GM19452 (cell line): Measurements from ENCODE around the gene CELF1.

Experiments used
- ATAC-seq: cut with Tn5 transposase; IDR thresholded peaks from one replicate; pipeline ENCODE4 v1.9.1; 2021; ENCODE audit not compliant: unreplicated experiment

Gene CELF1

DNA sequence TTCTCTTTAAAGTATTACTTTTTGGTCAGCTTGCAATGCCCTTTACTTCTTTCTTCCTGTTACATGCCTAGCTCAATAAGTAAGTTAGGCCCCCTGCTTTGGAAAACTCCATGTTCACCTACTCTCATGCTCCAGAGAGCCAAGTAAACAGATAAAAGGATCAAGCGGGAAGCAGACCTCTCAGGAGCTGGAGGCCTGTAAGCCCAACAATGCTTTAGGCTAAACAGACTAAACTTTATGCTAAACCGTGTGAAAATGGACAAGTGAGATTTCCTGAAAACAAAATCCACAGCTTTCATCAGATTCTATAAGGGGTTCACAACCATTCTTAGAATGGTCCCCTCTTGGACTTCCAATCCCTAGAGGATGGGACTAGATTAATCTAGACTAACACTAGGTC, 40.2 kb downstream of the CELF1 start:
- ATAC-seq = no peak

- ATAC-seq = no peak
Observed at GRCh38 chr11:47511917-47512316, 41.0 kb downstream of the CELF1 start.

DNA sequence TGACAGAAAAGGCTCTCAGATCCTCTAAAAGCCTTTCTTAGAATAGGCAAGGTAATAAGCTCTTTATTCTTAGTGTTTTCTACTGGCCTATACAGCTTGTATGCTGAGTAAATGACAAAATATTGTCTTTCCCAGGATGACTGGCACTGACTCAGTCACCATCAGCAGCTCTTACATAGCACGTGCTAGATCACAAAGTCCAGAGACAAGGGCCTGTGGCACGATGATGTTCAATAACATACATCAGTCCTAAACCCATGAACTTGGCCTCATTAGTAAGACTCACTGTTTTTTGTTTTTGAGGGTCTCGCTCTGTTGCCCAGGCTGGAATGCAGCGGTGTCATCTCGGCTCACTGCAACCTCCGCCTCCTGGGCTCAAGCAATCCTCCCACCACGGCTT, 42.7 kb downstream of the CELF1 start:
- no peak for ATAC-seq

GRCh38 chr11:47509077-47509536, 43.8 kb downstream of the CELF1 start:
- ATAC-seq = no peak

DNA sequence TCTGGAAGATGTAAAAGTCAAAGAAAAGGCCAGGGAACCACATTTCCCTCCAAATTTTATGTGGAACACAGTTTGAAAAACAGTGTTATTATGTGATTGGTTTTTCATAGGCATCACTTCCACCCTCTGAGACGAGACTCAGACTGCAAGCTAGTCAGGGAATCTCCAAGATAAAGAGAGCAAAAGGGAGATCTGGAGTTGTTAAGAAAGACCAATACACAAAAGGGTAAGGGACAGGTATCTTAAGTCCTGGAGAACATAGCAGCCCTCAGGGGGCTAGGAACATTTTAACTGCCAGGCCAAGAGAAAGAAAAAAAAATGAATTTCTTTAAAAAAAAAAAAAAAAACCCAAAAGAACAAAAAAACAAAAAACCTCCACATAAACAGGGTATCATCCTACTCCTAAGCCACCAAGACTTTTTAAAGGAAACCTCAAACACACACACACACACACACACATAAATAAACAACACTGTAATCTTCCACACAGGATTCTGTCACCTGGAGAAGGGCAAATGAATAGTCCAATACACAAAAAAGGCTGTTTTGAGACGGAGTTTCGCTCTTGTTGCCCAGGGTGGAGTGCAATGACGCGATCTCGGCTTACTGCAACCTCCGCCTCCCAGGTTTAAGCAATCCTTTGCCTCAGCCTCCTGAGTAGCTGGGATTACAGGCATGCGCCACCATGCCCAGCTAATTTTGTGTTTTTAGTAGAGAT, 44.5 kb downstream of the CELF1 start:
- ATAC-seq = no peak

DNA sequence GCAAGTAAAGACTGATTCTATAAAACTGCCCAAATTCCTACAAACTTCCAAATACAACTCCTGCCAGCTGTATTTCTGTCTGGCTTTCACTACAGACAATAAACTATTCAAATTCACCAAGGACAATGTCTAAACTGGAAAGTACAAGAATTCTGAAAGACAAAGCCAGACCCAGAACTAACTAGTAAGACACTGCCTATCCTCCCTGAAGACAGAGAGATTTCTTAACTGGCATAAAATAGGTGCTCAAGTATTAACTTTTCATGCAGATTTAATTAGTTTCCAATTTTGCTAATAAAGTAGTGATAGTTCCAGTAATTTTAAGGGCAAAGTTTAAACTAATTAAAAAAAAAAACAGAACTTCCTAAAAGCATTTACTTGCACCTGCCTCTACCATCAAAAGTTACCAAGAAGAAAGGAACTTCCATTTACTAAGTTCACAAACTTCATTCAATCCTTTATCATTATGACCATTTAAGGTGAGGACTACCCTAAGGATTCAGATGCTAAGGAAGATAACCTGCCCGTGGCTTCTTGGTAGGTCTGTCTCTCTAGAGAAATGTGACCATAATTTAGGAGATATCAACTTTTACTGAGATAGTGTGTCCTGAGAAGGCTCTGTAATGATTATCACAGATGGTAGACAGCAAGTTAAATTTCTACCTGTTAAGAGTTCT, 45.2 kb downstream of the CELF1 start:
- no peak for ATAC-seq

DNA sequence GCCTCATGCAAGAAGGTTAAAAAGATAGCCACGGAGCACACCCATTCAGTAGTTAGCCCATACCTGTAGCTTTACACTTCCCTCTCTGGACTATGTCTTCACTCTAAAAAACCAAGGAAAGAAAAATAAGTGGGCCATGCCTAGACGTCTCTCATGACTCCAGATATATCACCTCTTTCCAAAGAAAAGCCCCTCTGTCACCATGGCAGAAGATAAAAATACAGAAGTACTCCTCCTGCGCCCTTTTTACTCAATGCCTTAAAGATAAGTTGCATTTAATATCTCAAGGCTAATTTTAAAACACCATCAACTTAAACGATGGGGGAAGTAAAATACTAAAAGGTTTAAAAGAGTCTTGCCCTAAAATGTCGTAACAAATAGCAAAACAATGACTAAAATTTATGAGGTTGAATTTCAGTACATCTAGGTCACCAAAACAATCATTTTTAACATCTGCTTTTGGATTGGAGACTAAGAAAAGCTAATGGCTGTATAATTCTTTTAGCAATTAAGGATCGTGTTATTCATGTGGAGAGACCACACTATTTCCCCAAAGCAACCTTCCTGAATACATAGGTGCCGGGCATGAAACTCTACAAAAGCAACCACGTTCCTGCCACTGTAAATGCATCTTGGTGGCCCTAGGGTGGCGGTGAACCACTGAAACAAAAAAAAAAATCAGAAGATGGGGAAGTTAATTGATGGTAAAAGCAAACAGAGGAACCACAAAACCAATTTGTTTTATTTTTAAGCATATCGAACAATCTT, 46.0 kb downstream of the CELF1 start:
- no peak for ATAC-seq

DNA sequence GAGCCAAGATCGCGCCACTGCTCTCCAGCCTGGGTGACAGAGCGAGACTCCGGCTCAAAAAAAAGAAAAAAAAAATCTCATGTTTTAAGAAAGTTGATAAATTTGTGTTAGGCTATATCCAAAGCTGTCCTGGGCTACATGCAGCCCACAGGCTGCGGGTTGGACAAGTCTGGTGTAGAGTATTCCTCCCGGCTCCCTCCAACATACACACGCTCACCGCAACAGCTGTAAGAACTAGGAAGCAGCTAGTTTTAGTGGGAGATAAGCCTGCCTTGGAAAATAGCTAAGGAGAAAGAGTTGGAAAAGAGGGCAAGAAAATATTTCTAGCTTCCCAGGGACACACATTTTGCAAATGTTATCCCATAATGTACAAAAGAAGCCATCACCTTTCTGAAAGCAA, 46.6 kb downstream of the CELF1 start:
- no peak for ATAC-seq

DNA sequence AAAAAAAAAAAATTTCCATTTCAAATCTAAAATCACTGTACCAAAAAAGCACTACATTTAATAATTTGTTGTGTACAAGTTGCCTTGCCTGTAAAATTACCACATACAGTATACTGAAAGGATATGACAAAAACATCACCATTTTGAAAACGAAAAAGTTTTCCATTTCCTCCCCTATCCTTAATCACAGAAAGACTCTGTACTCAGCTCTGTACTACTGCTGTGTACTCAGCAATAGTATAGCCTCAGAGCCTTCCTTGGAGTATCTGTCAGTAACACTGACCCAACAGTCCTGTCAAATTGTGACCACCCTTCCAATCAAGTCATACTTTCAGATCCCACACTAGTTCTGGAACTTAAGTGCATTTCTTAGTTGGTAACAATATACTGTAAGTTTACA, 48.0 kb downstream of the CELF1 start:
- ATAC-seq = no peak

- ATAC-seq = no peak
Observed at GRCh38 chr11:47503227-47503626, 49.7 kb downstream of the CELF1 start.

DNA sequence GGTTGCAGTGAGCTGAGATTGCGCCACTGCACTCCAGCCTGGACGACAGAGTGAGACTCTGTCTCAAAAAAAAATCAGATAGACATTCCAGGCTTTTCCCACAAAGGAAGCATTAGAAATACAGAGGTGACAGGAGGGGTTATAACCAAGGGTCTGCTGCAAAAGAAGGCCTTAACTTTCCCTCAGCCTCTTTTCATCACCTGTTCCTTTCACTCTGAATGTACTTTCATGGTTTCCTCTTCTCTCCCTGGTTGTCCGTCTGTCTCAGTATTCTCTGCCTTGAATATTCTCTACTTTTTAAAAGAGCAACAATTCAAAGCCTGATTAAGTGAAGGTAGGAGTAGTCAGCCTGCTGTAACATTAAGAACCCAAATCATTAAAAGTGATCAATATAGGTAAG, 50.2 kb downstream of the CELF1 start:
- ATAC-seq = no peak

DNA sequence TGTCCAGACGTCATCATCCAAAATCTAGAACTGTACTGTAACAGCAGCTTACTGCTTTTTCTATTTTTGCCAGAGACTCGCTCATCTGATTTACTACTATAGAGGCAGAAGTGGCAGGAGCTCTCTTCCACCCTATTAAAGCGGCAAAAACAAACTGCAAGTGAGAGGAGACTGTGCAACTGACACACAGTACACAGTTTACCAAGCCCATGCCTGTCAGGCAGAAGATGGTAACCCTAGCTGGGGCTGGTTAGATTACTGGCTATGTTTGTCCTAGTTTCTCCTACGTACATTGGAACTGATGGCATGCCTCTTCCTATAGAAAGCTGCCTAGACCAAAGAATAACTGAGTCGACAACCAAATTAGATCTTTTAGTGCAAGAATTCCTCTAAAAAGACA, 51.8 kb downstream of the CELF1 start:
- no peak for ATAC-seq

DNA sequence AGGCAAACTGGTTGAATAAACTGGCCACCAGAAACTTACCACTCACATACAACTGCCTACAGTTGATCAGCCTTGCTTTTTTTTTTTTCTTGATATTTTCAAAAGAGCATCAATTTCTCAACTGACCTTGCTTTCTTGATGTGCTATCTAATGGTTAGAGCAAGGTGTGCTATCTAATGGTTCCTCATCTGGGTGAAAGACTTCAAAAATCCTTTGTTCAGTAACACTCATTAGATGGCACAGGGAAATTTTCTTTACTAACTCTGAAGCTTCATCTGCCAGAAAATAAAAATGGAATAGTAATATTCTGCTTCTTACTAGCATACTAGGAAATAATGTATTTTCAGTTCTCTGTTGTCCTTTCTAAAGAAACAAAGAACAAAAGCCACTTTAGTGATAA, 52.8 kb downstream of the CELF1 start:
- ATAC-seq = no peak

DNA sequence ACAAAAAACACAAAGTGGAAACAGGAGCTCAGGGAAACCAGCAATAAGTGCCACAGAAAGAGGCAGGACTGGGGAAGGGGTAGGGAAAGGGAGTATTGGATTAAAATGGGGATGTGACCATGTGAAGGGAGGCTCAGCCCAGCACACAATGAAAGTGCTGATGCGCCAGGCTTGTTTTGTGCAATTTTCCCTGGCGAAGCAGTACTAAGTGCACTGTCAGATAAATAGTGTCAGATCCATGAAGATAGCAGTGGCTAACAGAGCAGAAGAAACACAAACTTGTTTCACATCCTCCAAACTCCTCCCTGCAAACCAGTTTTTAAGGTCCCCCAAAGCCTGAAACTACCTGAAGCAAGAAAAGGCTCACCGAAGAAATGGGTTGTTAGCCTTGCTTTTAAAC, 53.3 kb downstream of the CELF1 start:
- ATAC-seq = no peak

DNA sequence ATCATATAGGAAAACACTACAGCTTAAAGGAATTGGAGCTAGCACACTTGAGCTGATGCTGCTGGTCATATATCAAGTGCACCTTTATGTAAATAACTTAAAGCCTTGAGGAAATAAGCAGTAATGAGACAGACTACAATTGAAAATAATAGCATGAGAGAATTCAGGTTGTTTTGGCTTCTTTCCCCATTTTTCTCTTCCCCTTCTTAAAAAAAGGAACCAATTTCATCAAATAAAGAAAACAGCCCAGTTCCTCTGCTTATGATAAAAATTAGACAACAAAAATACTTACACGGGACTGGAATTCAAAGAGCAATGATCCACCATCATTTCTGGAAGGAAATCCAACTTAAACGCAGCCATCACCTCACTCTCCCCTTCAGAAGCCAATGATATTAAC, 53.8 kb downstream of the CELF1 start:
- ATAC-seq = no peak

GRCh38 chr11:47498584-47499152, 54.3 kb downstream of the CELF1 start:
- ATAC-seq = no peak

DNA sequence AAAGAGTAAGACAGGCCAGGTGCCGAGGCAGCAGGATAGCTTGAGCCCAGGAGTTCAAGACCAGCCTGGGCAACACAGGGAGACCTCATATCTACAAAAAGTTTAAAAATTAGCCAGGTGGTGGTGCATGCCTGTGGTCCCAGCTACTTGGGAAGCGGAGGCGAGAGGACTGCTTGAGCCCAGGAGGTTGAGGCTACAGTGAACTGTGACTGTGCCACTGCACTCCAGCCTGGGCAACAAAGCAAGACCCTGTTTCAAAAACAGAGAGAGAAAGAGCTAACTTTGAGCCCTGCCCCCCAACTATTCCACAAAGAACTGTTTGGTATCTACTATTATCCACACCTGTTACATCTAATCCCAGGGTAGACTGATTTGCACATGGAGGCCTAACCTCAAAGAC, 54.8 kb downstream of the CELF1 start:
- no peak for ATAC-seq

DNA sequence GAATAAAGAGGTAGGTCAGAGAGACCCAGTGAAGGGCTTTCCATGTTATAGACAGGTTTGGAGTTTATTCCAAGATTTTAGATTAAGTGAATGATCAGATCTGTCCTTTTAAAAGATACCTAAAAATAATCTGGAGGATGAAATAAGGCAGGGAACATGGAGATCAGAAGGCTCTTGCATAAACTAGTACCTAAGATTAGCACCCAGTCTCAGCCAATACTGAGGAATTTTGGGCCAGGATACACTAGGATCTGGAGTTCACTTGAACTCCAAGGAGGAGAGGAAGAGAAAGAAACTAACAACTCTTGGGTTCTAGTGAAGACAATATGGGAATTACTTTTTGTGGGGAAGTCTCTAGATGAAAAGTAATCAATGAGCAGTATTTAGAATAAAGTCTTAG, 56.1 kb downstream of the CELF1 start:
- no peak for ATAC-seq

GRCh38 chr11:47495856-47496217, 57.1 kb downstream of the CELF1 start:
- ATAC-seq = no peak

DNA sequence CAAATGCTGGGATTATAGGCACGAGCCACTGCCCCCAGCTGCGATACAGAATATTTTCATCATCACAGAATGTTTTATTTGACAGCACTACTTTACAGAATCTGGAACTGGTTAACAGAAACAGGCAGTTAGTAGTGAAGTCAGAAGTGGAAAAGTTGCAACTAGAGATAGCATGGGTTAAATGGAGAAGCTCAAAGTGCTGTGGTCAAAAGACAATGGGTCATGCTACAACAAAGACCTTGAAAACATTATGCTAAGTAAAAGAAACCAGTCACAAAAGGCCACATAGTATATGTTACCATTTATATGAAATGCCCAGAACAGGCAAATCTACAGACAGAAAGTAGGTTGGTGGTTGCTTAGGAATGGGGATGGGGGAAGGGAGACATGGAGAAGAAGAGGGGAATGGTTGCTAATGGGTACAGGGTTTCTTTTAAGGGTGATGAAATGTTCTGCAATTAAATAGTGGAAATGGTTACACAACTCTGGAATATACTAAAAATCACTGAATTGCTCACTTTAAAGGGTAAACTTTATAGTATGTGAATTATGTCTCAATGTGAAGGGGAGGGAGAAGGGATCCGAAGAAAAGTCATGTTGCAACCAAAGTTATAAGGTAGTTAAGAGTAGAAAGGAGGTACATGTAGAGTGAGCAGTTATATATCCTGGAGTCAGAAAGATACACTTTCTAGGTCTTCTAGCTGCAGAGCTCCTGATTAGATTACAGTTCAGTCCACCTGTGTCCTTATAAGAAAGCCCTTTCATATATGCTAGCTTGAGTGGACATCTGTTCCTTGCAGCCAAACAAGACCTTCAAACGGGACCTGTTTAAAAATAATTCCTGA, 57.7 kb downstream of the CELF1 start:
- no peak for ATAC-seq

- ATAC-seq = no peak
Observed at GRCh38 chr11:47489395-47489755, 63.6 kb downstream of the CELF1 start.
